ENCODE data around the gene VGLL2.
A peak's percentile ranks its signal among the peaks of the same experiment; 100 is the strongest.

The VGLL2 gene

DNA sequence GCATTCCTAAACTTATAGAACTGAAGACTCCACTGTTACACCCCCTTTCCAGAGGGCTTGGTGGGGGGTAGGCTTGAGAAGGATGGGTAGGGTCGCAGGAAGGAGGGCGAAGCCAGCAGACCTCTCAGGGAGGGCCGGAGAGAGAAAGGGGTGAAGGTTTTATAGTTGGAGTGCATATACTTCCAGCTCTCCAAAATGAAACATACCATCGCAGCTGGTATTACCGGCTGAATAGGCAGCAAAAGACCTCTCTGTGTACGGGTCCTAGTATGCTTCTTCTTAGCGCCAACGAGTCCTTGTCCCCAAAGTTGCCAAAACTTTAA lies 1.0 kb upstream of the VGLL2 start:
- H3K27ac ChIP-seq, result no peak overlapping the region
- no peak for TF ChIP-seq ZFX (IDR thresholded peaks at IDR 0.05; ENCODE audit: borderline replicate concordance)
- TF ChIP-seq, protein P1, sequence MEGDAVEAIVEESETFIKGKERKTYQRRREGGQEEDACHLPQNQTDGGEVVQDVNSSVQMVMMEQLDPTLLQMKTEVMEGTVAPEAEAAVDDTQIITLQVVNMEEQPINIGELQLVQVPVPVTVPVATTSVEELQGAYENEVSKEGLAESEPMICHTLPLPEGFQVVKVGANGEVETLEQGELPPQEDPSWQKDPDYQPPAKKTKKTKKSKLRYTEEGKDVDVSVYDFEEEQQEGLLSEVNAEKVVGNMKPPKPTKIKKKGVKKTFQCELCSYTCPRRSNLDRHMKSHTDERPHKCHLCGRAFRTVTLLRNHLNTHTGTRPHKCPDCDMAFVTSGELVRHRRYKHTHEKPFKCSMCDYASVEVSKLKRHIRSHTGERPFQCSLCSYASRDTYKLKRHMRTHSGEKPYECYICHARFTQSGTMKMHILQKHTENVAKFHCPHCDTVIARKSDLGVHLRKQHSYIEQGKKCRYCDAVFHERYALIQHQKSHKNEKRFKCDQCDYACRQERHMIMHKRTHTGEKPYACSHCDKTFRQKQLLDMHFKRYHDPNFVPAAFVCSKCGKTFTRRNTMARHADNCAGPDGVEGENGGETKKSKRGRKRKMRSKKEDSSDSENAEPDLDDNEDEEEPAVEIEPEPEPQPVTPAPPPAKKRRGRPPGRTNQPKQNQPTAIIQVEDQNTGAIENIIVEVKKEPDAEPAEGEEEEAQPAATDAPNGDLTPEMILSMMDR (IDR thresholded peaks at IDR 0.05), result no peak

DNA sequence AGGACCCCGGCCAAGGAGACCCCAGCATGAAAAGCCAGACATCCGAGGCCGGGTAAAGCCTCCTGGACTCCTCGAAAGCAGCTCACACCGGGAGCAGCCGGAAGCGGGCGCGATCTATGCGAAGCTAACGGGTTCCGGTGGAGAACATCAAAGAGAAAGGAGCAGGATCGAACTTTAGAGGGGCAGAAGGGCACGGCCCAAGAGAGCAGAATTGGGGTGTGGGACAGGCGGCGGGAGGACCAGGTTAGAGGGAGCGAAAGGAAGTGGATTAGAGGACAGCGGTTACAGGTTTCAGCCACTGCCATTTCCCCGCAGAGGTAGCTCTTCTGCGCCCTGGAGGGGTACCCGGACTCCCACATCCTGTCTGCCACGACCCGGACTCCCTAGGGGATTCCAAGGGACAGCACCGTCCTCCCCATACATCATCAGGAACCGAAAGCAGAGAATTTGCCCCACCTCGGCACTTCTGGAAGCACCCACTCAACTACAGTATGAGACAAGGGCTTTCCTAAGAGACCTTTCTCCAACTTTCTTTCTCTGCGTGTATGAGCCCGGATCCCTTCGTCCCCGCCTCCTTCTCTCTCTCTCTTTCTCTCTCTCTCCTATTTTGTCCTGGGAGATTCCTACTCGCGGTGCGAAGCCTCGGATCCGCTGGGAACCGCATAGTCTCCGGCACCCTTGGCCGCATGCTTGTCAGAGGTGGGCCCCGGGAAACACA lies 507 bp upstream of the VGLL2 start:
- no peak for TF ChIP-seq ZFX (IDR thresholded peaks at IDR 0.05; ENCODE audit: borderline replicate concordance)
- TF ChIP-seq, protein P1 (IDR thresholded peaks at IDR 0.05), result no peak
- no peak overlapping the region for H3K27ac ChIP-seq

DNA sequence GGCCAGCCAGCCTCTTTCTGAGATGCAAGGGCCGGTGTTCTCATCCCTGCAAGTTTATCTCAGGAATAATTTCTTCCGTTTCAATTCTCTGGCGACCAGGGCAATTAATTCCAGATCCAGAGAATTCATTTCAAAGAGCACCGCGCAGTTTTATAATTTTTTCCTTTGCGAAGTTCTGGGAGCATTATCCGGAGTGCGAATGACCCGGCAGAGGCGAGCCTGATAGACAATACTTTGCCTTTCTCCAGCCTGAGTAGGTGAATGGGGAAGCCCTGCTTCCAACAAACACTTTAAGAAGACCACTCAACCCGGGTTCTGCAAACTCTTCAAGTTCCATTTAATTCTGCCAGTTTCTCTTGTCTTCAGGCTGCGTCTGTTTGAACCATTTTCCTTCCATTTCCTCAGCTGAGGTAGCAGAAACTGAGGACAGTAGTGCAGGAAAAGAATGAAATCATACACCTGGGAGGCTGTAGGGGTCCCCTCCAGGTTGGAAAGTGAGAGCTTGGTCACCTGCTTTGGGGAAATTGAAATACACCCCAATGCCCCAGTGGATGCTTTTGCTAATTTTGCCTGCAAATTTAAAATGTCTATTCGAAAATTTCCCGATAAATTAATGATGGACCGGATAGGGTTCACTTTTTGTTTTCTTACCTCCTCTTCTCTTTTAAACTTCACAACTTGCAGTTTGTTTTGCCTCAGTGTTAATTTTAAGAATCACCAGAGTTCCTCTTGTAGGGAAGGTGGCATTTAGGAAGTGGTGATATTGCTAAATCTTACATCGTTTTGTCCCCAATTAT lies 1.1 kb downstream of the VGLL2 start:
- TF ChIP-seq ZFX (IDR thresholded peaks at IDR 0.05; ENCODE audit: borderline replicate concordance), result no peak
- TF ChIP-seq, protein P1 (IDR thresholded peaks at IDR 0.05), result no peak

DNA sequence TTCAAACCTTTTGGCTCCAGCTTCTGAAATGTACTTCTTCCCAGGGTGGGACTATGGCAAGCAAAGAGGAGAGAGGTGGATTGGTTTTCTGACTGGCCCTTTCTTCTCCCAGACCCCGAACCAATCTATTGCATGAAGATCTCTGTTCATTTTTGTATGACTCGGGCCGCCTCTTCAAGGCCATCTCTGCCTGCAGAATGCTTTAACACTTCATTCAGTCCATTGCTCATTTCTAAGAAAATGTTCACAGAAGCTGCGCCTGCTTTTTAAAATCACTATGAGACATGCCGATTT lies 1.6 kb downstream of the VGLL2 start:
- no peak for TF ChIP-seq ZFX (IDR thresholded peaks at IDR 0.05; ENCODE audit: borderline replicate concordance)
- TF ChIP-seq, protein P1 (IDR thresholded peaks at IDR 0.05), result no peak
- H3K27ac ChIP-seq, result no peak overlapping the region

More for the DNA sequence above, 1.1 kb downstream of the VGLL2 start:
- no peak overlapping the region for H3K27ac ChIP-seq

DNA sequence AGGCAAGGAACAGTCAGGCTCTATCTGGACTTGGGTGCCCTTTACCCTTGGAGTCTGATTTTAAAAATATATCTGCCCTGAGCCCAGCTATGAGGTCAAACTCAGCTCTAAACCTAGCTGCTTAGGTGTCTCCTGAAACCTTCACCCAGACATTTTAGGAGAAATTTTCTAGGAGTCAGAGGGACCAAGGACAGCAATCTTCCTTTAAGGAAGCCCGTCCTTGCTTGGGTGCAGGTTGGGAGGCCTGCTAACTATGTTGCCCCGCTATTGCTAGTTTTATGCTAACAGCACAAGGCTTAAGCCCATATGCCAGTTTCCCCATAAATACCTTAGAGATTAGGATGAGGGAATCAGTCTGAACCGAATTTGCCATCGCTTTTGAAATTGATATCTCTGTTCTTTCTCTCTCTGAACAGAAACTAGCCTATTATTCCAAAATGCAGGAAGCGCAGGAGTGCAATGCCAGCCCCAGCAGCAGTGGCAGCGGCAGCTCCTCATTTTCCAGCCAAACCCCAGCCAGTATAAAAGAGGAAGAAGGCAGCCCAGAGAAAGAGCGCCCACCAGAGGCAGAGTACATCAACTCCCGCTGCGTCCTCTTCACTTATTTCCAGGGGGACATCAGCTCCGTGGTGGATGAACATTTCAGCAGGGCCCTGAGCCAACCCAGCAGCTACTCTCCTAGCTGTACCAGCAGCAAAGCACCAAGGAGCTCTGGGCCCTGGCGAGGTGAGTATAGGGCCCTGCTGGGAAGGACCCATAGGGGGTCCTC lies 2.6 kb downstream of the VGLL2 start:
- no peak overlapping the region for H3K27ac ChIP-seq
- TF ChIP-seq, protein P1 (IDR thresholded peaks at IDR 0.05), result peak; percentile 41; the same call in 1 of the 2 replicates
- no peak for TF ChIP-seq ZFX (IDR thresholded peaks at IDR 0.05; ENCODE audit: borderline replicate concordance)

DNA sequence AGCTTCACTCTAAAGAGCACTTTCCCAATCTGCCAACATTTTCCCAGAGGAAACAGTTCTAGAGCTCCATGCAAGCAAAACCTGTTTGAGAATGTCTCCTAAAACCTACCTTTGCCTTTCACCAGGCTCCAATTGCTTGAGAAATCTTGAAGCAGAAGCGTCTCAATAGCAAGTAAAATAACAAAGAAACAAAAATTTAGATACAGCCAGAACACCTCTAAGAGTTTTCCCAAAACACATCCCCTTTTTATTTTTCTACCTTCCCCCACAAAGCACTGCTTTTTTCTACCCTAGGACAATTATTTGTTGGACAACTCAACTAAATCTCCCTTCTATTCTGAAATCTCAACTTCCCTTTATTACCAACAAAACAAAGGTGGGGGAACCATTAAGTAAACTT lies 3.6 kb downstream of the VGLL2 start:
- no peak for TF ChIP-seq ZFX (IDR thresholded peaks at IDR 0.05; ENCODE audit: borderline replicate concordance)
- TF ChIP-seq, protein P1 (IDR thresholded peaks at IDR 0.05), result no peak
- H3K27ac ChIP-seq, result no peak overlapping the region
